OCI-LY1 (cell line): Measurements from ENCODE around the gene FAM50B.

Experiments used
- H2AFZ ChIP-seq: fragments of 200-600 bp; sonication (generic), shearing (Covaris generic); 2 replicates; pipeline ENCODE4 v1.6.0; 2014; ENCODE audit warnings: antibody characterized with exemption, mild to moderate bottlenecking, low read length
- H3F3A ChIP-seq: fragments of 200-600 bp; sonication (generic), shearing (Covaris generic); 2 replicates; pipeline ENCODE4 v1.6.0; 2014; ENCODE audit warnings: mild to moderate bottlenecking, antibody characterized with exemption, low read length, moderate library complexity; ENCODE audit not compliant: insufficient read depth
- H3K27ac ChIP-seq: fragments of 200-600 bp; sonication (generic); 2 replicates; pipeline ENCODE4 v1.5.1; 2014; ENCODE audit warnings: low read length, mixed run types, mild to moderate bottlenecking, low read depth; ENCODE audit not compliant: poor library complexity, severe bottlenecking
- H3K27me3 ChIP-seq: fragments of 200-600 bp; sonication (generic); 2 replicates; pipeline ENCODE4 v1.6.0; 2014; ENCODE audit warnings: antibody characterized with exemption, mild to moderate bottlenecking, low read length, moderate library complexity; ENCODE audit not compliant: insufficient read depth
- H3K36me3 ChIP-seq: fragments of 200-600 bp; sonication (generic); 2 replicates; pipeline ENCODE4 v1.6.1; 2014; ENCODE audit warnings: mild to moderate bottlenecking, antibody characterized with exemption, low read length, moderate library complexity, mixed read lengths; ENCODE audit not compliant: insufficient read depth
- H3K4me1 ChIP-seq: fragments of 200-600 bp; sonication (generic); 2 replicates; pipeline ENCODE4 v1.5.1; 2014; ENCODE audit warnings: mild to moderate bottlenecking, low read length, moderate library complexity; ENCODE audit not compliant: insufficient read depth, severe bottlenecking
- H3K4me2 ChIP-seq: fragments of 200-600 bp; sonication (generic), shearing (Covaris generic); 2 replicates; pipeline ENCODE4 v1.6.1; 2014; ENCODE audit warnings: low read length
- H3K4me3 ChIP-seq: fragments of 200-600 bp; sonication (generic); 2 replicates; pipeline ENCODE4 v1.5.1; 2014; ENCODE audit warnings: low read length, low read depth, mild to moderate bottlenecking, mixed read lengths; ENCODE audit not compliant: poor library complexity, severe bottlenecking
- H3K79me2 ChIP-seq: fragments of 200-600 bp; shearing (Covaris generic); 2 replicates; pipeline ENCODE4 v1.6.1; 2016; ENCODE audit warnings: mixed run types, low read length, mixed read lengths; ENCODE audit not compliant: insufficient read depth
- H3K9ac ChIP-seq: fragments of 200-600 bp; sonication (generic), shearing (Covaris generic); 2 replicates; pipeline ENCODE4 v1.6.1; 2014; ENCODE audit warnings: mild to moderate bottlenecking, low read length, mixed read lengths
- H3K9me2 ChIP-seq: fragments of 200-600 bp; sonication (generic), shearing (Covaris generic); 2 replicates; pipeline ENCODE4 v1.6.1; 2014; ENCODE audit warnings: low read depth, mild to moderate bottlenecking, low read length, mixed read lengths
- H3K9me3 ChIP-seq: fragments of 200-600 bp; shearing (Covaris generic); 2 replicates; pipeline ENCODE4 v1.6.1; 2014; ENCODE audit warnings: low read length, mixed read lengths
- H4K20me1 ChIP-seq: fragments of 200-600 bp; sonication (generic), shearing (Covaris generic); 2 replicates; pipeline ENCODE4 v1.6.0; 2016; ENCODE audit warnings: mild to moderate bottlenecking, low read length; ENCODE audit not compliant: insufficient read depth
- CTCF ChIP-seq: fragments of 200-600 bp; sonication (generic), shearing (Covaris generic); IDR thresholded peaks from 2 replicates; pipeline ENCODE4 v1.5.1; 2017; ENCODE audit warnings: mild to moderate bottlenecking, antibody characterized with exemption, low read length, moderate library complexity, mixed read lengths
- EZH2 ChIP-seq: fragments of 200-600 bp; sonication (generic), shearing (Covaris generic); IDR thresholded peaks from 2 replicates; pipeline ENCODE4 v1.8.0; 2017; ENCODE audit warnings: borderline replicate concordance, mixed run types, mild to moderate bottlenecking, antibody characterized with exemption, low read length, moderate library complexity, mixed read lengths

Gene FAM50B

GRCh38 chr6:3811191-3811590 lies 38.0 kb upstream of the FAM50B start:
- no peaks in the 10 kb centered on the region for H3K9me2 ChIP-seq
- no peaks in the 10 kb centered on the region for H4K20me1 ChIP-seq
- H3K4me2 ChIP-seq, result no peak overlapping the region
- TF ChIP-seq CTCF (no peak), EZH2 (no peak)
- no peak overlapping the region for H2AFZ ChIP-seq
- H3K9me3 ChIP-seq, result no peaks in the 10 kb centered on the region
- no peak overlapping the region for H3K4me3 ChIP-seq
- H3K4me1 ChIP-seq, result no peaks in the 10 kb centered on the region
- no peaks in the 10 kb centered on the region for H3F3A ChIP-seq
- H3K79me2 ChIP-seq, result no peaks in the 10 kb centered on the region
- no peak overlapping the region for H3K27ac ChIP-seq
- H3K9ac ChIP-seq, result no peak overlapping the region
- no peaks in the 10 kb centered on the region for H3K36me3 ChIP-seq
- no peaks in the 10 kb centered on the region for H3K27me3 ChIP-seq

GRCh38 chr6:3812596-3812995 lies 36.6 kb upstream of the FAM50B start:
- H3K9ac ChIP-seq, result no peak overlapping the region
- H2AFZ ChIP-seq, result no peak overlapping the region
- no peaks in the 10 kb centered on the region for H3K27me3 ChIP-seq
- no peaks in the 10 kb centered on the region for H3K9me3 ChIP-seq
- TF ChIP-seq EZH2 (no peak), CTCF (no peak)
- no peak overlapping the region for H3K27ac ChIP-seq
- no peaks in the 10 kb centered on the region for H3K79me2 ChIP-seq
- H3K9me2 ChIP-seq, result no peaks in the 10 kb centered on the region
- H3K36me3 ChIP-seq, result no peaks in the 10 kb centered on the region
- no peaks in the 10 kb centered on the region for H3K4me1 ChIP-seq
- no peak overlapping the region for H3K4me3 ChIP-seq
- no peak overlapping the region for H3K4me2 ChIP-seq
- no peaks in the 10 kb centered on the region for H4K20me1 ChIP-seq
- no peaks in the 10 kb centered on the region for H3F3A ChIP-seq

GRCh38 chr6:3813150-3813780 lies 35.9 kb upstream of the FAM50B start:
- Histone ChIP-seq H3K36me3 (no peaks in the 10 kb centered on the region), H2AFZ (no peak overlapping the region), H3K9me2 (no peaks in the 10 kb centered on the region), H3K4me1 (no peaks in the 10 kb centered on the region), H3K79me2 (no peaks in the 10 kb centered on the region), H3K27me3 (no peaks in the 10 kb centered on the region), H3K4me3 (no peak overlapping the region), H3K27ac (no peak overlapping the region), H3F3A (no peaks in the 10 kb centered on the region), H3K4me2 (no peak overlapping the region), H3K9me3 (no peaks in the 10 kb centered on the region), H4K20me1 (no peaks in the 10 kb centered on the region), H3K9ac (no peak overlapping the region)
- TF ChIP-seq EZH2, result no peak
- TF ChIP-seq CTCF, result no peak
